Measurements from ENCODE around the gene MIER1. TPM values are rescaled to one million over a fixed set of nuclear protein-coding genes. Genes with fewer than 3 reads are reported as not detected.
"Not testable (repeated sequence)": the region's sequence is repeated elsewhere in the genome, so short reads cannot be mapped to it uniquely, and the experiment has no call there.

Gene MIER1
- total RNA-seq, 4 donors from 2014 or later: 14.8 to 21.7 (median 15.4) TPM

DNA sequence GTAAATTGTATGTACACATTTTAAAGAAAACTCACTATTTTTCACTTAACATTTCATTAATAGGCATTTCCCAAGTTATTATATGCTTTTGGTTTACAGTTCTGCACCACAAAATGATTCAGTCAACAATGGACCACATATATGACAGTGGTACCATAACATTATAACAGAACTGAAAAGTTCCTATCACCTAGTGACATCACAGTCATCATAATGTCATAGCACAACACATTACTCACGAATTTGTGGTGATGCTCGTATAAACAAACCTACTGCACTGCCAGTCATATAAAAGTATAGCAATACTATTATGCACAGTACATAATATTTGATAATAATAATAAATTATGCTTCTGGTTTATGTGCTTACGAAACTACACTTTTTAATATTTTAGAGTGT, 31.1 kb upstream of the MIER1 start:
- Histone ChIP-seq H3K9me3 (no peaks in the 10 kb centered on the region), H3K27me3 (no peaks in the 10 kb centered on the region), H3K27ac (no peak overlapping the region), H3K4me1 (no peaks in the 10 kb centered on the region), H3K36me3 (no peaks in the 10 kb centered on the region), H3K4me3 (no peak overlapping the region)
- intact Hi-C loops (cut with DNase I; ENCODE audit: low total_unique reads): no loop called here
- ATAC-seq (no peak), DNase-seq (no peak)
- TF ChIP-seq, protein P1, sequence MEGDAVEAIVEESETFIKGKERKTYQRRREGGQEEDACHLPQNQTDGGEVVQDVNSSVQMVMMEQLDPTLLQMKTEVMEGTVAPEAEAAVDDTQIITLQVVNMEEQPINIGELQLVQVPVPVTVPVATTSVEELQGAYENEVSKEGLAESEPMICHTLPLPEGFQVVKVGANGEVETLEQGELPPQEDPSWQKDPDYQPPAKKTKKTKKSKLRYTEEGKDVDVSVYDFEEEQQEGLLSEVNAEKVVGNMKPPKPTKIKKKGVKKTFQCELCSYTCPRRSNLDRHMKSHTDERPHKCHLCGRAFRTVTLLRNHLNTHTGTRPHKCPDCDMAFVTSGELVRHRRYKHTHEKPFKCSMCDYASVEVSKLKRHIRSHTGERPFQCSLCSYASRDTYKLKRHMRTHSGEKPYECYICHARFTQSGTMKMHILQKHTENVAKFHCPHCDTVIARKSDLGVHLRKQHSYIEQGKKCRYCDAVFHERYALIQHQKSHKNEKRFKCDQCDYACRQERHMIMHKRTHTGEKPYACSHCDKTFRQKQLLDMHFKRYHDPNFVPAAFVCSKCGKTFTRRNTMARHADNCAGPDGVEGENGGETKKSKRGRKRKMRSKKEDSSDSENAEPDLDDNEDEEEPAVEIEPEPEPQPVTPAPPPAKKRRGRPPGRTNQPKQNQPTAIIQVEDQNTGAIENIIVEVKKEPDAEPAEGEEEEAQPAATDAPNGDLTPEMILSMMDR (IDR thresholded peaks at IDR 0.05 in 4 of 5, conservative IDR thresholded peaks at IDR 0.05 in 1 of 5): no peak
- no peak for TF ChIP-seq POLR2A (IDR thresholded peaks at IDR 0.05)
- in situ Hi-C loops (cut with MboI; ENCODE audit: low sequenced_read_pairs in 4 of 4): no loop called here

DNA sequence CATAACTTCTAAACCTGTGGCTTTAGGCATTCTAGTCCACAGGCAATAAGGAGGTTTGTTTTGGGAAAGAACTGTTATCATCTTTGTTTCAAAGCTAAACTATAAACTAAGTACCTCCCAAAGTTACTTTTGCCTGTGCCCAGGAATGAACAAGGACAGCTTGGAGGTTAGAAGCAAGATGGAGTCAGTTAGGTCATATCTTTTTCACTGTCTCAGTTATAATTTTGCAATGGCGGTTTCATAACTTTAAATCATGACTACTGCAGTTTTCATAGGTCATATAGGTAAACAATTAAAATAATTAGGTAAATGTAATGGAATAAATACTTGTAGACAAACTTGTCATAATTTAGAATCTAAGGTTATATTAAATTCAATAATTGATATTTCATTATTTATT, 9.6 kb upstream of the MIER1 start:
- H3K9me3 ChIP-seq; in situ Hi-C loops (cut with MboI; ENCODE audit: low sequenced_read_pairs in 4 of 4); H3K4me1 ChIP-seq; H3K36me3 ChIP-seq; ATAC-seq; intact Hi-C loops (cut with DNase I; ENCODE audit: low total_unique reads); DNase-seq; H3K27ac ChIP-seq; H3K4me3 ChIP-seq; H3K27me3 ChIP-seq: not testable (repeated sequence)

DNA sequence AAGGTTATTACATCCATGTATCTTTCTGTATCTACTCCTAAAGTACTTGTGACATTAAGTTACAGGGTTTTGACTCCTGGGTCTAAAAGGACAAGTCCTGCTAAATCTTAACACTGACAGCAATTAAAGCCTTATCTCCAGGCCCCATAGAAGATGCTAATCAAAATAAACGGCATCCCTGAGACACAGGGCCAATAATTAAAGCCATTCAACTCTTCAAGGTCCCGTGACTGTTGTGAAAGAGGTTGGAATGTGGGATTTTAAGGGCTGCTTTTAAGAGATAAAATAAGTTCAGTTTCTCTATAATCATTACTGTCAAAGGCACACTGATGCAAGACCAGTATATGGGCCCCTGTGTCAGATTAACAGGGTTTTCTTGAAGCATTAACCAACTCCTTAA, 8.5 kb upstream of the MIER1 start:
- Histone ChIP-seq H3K4me3 (no peak overlapping the region), H3K27me3 (no peaks in the 10 kb centered on the region), H3K4me1 (no peaks in the 10 kb centered on the region), H3K36me3 (no peaks in the 10 kb centered on the region), H3K27ac (no peak overlapping the region), H3K9me3 (no peaks in the 10 kb centered on the region)
- in situ Hi-C loops (cut with MboI; ENCODE audit: low sequenced_read_pairs in 4 of 4) (no loop called here), intact Hi-C loops (cut with DNase I; ENCODE audit: low total_unique reads) (no loop called here)
- no peak for DNase-seq
- ATAC-seq: no peak
- TF ChIP-seq POLR2A (IDR thresholded peaks at IDR 0.05): no peak
- TF ChIP-seq, protein P1 (IDR thresholded peaks at IDR 0.05 in 4 of 5, conservative IDR thresholded peaks at IDR 0.05 in 1 of 5): no peak

DNA sequence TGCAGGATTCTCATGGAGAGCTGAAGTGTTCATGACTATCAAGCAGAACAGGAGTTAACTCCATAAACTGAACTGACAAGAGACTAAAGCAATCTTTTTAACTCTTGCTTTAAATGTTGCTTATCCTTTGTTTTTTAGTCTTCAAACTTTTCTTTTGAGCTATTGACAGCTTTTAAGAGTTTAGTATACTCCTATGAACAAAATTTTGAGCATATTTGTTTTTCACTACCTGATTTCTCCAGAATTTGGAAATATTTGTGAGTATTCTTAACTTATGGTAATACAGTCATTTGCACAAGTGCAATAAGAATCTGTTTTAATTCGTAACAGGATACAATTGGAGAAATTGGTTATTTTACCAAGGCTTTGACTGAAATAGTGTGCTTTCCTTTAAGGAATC, 7.3 kb upstream of the MIER1 start:
- intact Hi-C loops (cut with DNase I; ENCODE audit: low total_unique reads): no loop called here
- Histone ChIP-seq H3K4me3 (no peak overlapping the region), H3K36me3 (no peaks in the 10 kb centered on the region), H3K27ac (no peak overlapping the region), H3K4me1 (no peaks in the 10 kb centered on the region), H3K9me3 (no peaks in the 10 kb centered on the region), H3K27me3 (no peaks in the 10 kb centered on the region)
- DNase-seq (no peak), ATAC-seq (no peak)
- in situ Hi-C loops (cut with MboI; ENCODE audit: low sequenced_read_pairs in 4 of 4): no loop called here
- TF ChIP-seq POLR2A (IDR thresholded peaks at IDR 0.05): no peak
- TF ChIP-seq, protein P1 (IDR thresholded peaks at IDR 0.05 in 4 of 5, conservative IDR thresholded peaks at IDR 0.05 in 1 of 5): no peak

DNA sequence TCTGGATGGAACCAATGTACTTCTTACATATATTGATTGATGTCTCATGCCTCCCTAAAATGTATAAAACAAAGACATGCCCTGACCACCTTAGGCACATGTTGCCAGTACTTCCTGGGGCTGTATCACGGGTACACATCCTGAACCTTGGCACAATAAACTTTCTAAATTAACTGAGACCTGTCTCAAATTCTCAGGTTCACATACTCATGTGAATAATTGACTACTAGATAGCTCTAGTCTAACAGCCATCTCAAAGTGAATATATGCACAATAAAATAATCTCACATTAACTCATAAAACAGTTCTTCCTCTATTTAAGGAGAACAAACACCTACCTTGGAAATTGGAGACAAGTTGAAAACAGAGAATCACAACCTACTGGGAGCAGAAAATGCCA, 5.7 kb upstream of the MIER1 start:
- TF ChIP-seq POLR2A (IDR thresholded peaks at IDR 0.05): no peak
- TF ChIP-seq, protein P1 (IDR thresholded peaks at IDR 0.05 in 4 of 5, conservative IDR thresholded peaks at IDR 0.05 in 1 of 5): no peak
- DNase-seq: no peak
- intact Hi-C loops (cut with DNase I; ENCODE audit: low total_unique reads) (no loop called here), in situ Hi-C loops (cut with MboI; ENCODE audit: low sequenced_read_pairs in 4 of 4) (no loop called here)
- peaks cover 12% of the 10 kb centered on the region in 2 donors for H3K4me1 ChIP-seq
- ATAC-seq: no peak
- no peak overlapping the region for H3K27ac ChIP-seq
- no peaks in the 10 kb centered on the region for H3K36me3 ChIP-seq
- H3K4me3 ChIP-seq: no peak overlapping the region
- H3K9me3 ChIP-seq: no peaks in the 10 kb centered on the region
- no peaks in the 10 kb centered on the region for H3K27me3 ChIP-seq
